ENCODE measurements around the gene COL10A1.

- TF ChIP-seq CTCF (IDR thresholded peaks at IDR 0.05) (no peak), POLR2A (IDR thresholded peaks at IDR 0.05) (no peak)
Observed at GRCh38 chr6:116168148-116168547, 42.2 kb upstream of the COL10A1 start.
